AG04449 (cell line): Measurements from ENCODE around the gene SRPK3.

Experiments used
- CTCF ChIA-PET: fragments of 350-600 bp; formaldehyde crosslinking; extraction: SDS; loops from one replicate; lab custom pipeline; 2021; ENCODE audit warnings: antibody characterized with exemption; lab: Yijun Ruan, JAX
- POLR2A ChIA-PET: fragments of 400-600, 350-600 bp; formaldehyde crosslinking; extraction: SDS; loops from one replicate; lab custom pipeline; 2020; ENCODE audit warnings: antibody characterized with exemption, inconsistent platforms; lab: Yijun Ruan, JAX
- DNase-seq: peaks from one replicate; pipeline ENCODE4 v3.0.0-alpha.2; 2010; ENCODE audit warnings: low read depth, low spot score
- H3K4me3 ChIP-seq: 2 replicates; pipeline ENCODE4 v1.5.1; 2011; ENCODE audit warnings: low read depth, mild to moderate bottlenecking, control low read depth, low read length
- CTCF ChIP-seq: IDR thresholded peaks from one replicate; pipeline ENCODE4 v1.5.1; 2011; ENCODE audit warnings: mild to moderate bottlenecking, moderate library complexity, low read length, control low read depth, inconsistent platforms; ENCODE audit not compliant: insufficient read depth; ENCODE audit errors: missing control alignments

The SRPK3 gene

DNA sequence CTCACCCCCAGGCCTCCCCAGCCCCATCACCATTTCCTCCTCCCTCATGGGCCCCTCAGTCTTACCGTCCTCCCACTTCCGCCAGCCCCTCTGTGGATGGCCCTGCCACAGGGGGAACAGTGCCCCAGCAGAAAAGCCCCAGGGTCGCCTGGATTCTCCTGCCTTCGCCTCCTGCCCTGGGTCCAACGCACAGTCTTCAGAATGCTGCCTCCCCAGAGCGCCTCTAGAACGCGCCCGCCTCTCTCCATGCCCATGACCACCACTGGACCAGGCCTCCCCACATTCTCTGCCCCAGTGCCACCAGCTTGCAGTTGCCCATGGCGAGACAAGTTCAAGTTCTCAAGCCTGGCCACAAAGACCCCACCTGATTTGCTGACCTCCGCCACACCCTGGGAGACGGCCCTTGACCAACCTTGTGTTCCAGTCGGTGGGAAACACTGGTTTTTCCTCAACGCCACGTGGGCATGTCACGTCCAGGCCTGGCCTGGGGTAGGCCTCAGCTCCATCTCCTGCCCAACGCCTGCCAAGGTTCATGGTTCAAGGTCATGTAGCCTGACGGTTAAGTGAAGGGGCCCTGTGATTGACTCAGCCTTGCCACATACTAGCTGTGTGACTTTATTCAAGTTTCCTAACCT, 17.4 kb upstream of the SRPK3 start:
- no peak for TF ChIP-seq CTCF
- POLR2A ChIA-PET: no interaction called here
- no peak for DNase-seq
- H3K4me3 ChIP-seq: no peak overlapping the region
- CTCF ChIA-PET: interaction anchor here (1.0 to 10.0 kb wide), 12 partner anchors 8 to 205 kb away, joined by 3 to 230 read pairs (median 4); partner anchors contain the start of genes ARHGAP4 and RENBP

DNA sequence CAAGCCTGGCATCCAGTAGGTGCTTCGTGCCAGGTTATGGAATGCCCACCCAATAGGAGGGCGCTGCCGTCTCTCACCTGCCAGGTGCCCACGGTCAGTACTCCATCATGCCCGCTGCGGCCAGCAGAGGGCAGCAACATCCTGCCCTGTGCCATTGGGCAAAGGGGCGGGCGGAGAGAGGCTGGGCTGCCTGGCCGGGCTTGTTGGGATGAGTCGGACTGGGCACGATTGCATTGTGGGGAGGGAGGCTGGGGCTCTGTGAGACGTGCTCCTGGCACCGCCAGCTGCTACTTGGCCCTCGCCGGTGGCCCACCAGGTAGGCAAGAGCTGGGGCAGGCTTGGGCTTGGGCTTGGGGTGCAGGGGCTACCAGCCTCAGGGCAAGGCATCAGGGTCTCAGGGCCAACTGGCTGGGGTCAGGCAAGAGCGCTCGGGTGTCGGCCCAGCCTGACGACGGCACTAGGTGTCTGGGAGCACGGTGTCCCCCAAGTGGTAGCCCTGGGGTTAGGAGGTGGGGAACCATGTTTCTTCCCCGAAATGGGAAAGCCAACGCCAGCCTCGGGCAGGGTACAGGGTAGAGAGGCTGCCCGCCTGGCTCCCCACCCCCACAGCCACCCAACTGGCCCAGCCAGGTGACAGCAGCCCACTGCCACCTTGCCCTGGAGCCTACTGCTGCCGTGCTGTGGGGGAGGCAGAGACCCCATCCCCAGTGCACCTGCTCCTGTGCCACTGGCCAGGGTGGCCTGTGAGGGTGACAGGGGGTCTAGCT, 16.7 kb upstream of the SRPK3 start, which contains the start of gene PLXNB3:
PLXNB3 (plus strand) TSS at position 261 of the 767 bp plus-strand sequence. CDS start 1,287 bp downstream, outside the sequence.
- peak; percentile 9 for DNase-seq
- CTCF ChIA-PET: interaction anchor here (0.7 to 10.0 kb wide), 12 partner anchors 9 to 205 kb away, joined by 3 to 230 read pairs (median 4); partner anchors contain the start of genes ARHGAP4 and RENBP

GRCh38 chrX:153764786-153765137, 16.1 kb upstream of the SRPK3 start:
- TF ChIP-seq CTCF: no peak
- DNase-seq: no peak
- ChIA-PET CTCF (interaction anchor here (0.7 to 10.0 kb wide), 8 partner anchors 9 to 184 kb away, joined by 3 to 230 read pairs (median 4); partner anchors contain the start of genes ARHGAP4 and RENBP), POLR2A (no interaction called here)
- peak overlapping the region; percentile 62 for H3K4me3 ChIP-seq

More for the DNA sequence above, 16.7 kb upstream of the SRPK3 start, which contains the start of gene PLXNB3:
- POLR2A ChIA-PET: no interaction called here
- H3K4me3 ChIP-seq: peak within 1 kb of the TSS; percentile 62
- peak; percentile 89 for TF ChIP-seq CTCF

- no peak for DNase-seq
- ChIA-PET CTCF (interaction anchor here (0.8 to 10.0 kb wide), 7 partner anchors 10 to 183 kb away, joined by 3 to 230 read pairs (median 4); partner anchors contain the start of gene RENBP), POLR2A (interaction anchor here (1.3 to 2.0 kb wide), 4 partner anchors 15 to 182 kb away, joined by 3 to 9 read pairs (median 8); partner anchors contain the start of genes IDH3G, SRPK3 and SSR4)
- no peak for TF ChIP-seq CTCF
- peak overlapping the region; percentile 62 for H3K4me3 ChIP-seq
These were observed 15.4 kb upstream of the SRPK3 start for GRCh38 chrX:153765138-153766079.

GRCh38 chrX:153766098-153766817, 14.6 kb upstream of the SRPK3 start:
- no peak for TF ChIP-seq CTCF
- CTCF ChIA-PET: interaction anchor here (0.8 to 10.0 kb wide), 4 partner anchors 34 to 182 kb away, joined by 3 to 230 read pairs (median 3); partner anchors contain the start of gene RENBP
- POLR2A ChIA-PET: interaction anchor here (1.3 to 2.0 kb wide), 4 partner anchors 14 to 181 kb away, joined by 3 to 9 read pairs (median 8); partner anchors contain the start of genes IDH3G, SRPK3 and SSR4
- peak overlapping the region; percentile 46 for H3K4me3 ChIP-seq
- DNase-seq: peak; percentile 3
